Measurements from ENCODE around the gene ANO9.

DNA sequence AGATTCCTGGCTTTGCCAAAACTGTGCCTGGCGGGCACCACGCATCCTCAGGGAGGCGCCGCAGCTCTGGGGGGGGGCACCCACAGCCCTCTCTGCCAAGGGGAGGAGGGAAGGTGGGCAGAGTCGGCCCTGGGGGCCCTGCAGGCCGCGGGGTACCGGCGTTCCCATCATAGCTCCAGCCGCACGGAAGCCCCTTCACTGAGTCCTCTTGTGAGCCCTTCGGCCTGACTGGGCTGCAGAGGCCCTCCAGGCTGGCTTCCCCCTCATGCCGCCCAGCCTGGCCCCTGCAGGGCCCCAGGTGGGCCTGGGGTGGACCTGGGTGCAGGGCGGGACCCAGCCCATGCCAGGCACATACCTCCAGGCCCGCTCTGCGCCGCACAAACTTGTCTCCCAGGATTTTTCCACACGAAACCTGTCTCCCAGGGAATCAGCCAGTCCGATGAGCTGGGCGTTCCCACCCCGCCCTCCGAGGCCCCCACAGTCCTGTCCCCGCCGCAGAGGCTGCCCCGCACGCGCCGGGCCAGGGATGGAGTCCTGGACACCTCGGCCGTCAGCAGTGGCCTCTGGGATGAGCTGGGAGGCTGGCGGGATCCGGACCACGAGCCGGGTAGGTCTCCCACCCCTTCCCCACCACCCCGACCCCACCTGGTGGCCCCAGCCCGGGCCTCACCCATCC is 49.6 kb downstream of the ANO9 start:
- TF ChIP-seq, protein P1, sequence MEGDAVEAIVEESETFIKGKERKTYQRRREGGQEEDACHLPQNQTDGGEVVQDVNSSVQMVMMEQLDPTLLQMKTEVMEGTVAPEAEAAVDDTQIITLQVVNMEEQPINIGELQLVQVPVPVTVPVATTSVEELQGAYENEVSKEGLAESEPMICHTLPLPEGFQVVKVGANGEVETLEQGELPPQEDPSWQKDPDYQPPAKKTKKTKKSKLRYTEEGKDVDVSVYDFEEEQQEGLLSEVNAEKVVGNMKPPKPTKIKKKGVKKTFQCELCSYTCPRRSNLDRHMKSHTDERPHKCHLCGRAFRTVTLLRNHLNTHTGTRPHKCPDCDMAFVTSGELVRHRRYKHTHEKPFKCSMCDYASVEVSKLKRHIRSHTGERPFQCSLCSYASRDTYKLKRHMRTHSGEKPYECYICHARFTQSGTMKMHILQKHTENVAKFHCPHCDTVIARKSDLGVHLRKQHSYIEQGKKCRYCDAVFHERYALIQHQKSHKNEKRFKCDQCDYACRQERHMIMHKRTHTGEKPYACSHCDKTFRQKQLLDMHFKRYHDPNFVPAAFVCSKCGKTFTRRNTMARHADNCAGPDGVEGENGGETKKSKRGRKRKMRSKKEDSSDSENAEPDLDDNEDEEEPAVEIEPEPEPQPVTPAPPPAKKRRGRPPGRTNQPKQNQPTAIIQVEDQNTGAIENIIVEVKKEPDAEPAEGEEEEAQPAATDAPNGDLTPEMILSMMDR (conservative IDR thresholded peaks at IDR 0.05 in 1 of 2, IDR thresholded peaks at IDR 0.05 in 1 of 2; ENCODE audit: low read depth in 1 of 2, low read length in 2 of 2), result no peak
- no peak for TF ChIP-seq EZH2 (IDR thresholded peaks at IDR 0.05; ENCODE audit: low read length, missing control alignments)

Data from fibroblast of lung (primary cell).